GM20000 (cell line): Measurements from ENCODE around the gene AMOTL2.

Source experiments
- DNase-seq: peaks from one replicate; pipeline ENCODE4 v3.0.0; 2012; ENCODE audit warnings: low spot score
- TF ChIP-seq, protein P1 (sequence below): IDR thresholded peaks from 2 replicates; pipeline ENCODE4 v1.5.1; 2012; ENCODE audit warnings: mild to moderate bottlenecking, control low read depth; ENCODE audit errors: extremely low read depth, missing control alignments

AMOTL2 gene

GRCh38 chr3:134369861-134370596 is 4.2 kb downstream of the AMOTL2 start:
- TF ChIP-seq, protein P1, sequence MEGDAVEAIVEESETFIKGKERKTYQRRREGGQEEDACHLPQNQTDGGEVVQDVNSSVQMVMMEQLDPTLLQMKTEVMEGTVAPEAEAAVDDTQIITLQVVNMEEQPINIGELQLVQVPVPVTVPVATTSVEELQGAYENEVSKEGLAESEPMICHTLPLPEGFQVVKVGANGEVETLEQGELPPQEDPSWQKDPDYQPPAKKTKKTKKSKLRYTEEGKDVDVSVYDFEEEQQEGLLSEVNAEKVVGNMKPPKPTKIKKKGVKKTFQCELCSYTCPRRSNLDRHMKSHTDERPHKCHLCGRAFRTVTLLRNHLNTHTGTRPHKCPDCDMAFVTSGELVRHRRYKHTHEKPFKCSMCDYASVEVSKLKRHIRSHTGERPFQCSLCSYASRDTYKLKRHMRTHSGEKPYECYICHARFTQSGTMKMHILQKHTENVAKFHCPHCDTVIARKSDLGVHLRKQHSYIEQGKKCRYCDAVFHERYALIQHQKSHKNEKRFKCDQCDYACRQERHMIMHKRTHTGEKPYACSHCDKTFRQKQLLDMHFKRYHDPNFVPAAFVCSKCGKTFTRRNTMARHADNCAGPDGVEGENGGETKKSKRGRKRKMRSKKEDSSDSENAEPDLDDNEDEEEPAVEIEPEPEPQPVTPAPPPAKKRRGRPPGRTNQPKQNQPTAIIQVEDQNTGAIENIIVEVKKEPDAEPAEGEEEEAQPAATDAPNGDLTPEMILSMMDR, result no peak
- DNase-seq, result no peak

DNA sequence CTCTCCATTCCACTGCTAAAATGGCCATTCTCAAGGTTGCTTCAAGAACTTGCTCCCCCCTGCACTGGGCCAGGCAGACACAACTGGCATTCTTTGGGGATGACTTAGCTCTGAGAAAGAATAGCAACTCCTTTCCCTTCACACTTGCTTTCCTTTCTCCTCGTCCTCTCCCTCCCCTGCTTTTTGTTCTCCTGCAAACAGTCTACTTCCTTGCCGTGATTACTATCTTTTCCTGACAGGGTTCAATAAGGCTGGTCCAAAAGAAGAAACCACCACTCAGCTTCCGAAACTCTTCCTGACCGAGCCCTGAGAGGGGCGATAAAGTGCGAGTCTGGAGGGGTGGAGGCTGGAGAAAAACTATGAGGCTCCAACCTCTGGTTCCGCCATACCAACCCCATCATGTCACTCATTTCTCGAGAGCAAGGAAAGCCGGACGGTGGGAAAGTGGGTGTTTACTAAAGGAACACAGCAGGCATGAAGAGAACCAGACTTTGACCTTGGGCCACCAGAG is 5.0 kb downstream of the AMOTL2 start:
- TF ChIP-seq, protein P1, result no peak
- no peak for DNase-seq

DNA sequence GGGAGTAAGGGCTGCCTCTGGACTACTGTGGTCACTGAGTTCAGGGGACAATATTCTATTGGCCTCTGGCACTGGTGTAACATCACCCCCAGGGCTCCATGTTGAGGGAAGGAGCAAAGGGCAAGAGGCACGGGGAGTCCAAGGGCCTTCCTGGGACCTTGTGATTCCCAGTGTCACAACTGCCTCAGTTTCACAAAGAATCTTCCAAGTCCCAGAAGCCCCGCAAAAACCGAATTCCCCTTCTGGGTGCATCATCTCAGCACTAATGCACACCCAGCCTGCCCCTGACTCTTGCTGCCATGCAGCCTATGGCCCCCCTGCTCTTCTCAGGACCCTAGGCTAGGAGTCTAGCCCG is 5.5 kb downstream of the AMOTL2 start:
- no peak for DNase-seq
- TF ChIP-seq, protein P1, result no peak

GRCh38 chr3:134367869-134368750 is 6.1 kb downstream of the AMOTL2 start:
- TF ChIP-seq, protein P1, result no peak
- DNase-seq, result no peak

DNA sequence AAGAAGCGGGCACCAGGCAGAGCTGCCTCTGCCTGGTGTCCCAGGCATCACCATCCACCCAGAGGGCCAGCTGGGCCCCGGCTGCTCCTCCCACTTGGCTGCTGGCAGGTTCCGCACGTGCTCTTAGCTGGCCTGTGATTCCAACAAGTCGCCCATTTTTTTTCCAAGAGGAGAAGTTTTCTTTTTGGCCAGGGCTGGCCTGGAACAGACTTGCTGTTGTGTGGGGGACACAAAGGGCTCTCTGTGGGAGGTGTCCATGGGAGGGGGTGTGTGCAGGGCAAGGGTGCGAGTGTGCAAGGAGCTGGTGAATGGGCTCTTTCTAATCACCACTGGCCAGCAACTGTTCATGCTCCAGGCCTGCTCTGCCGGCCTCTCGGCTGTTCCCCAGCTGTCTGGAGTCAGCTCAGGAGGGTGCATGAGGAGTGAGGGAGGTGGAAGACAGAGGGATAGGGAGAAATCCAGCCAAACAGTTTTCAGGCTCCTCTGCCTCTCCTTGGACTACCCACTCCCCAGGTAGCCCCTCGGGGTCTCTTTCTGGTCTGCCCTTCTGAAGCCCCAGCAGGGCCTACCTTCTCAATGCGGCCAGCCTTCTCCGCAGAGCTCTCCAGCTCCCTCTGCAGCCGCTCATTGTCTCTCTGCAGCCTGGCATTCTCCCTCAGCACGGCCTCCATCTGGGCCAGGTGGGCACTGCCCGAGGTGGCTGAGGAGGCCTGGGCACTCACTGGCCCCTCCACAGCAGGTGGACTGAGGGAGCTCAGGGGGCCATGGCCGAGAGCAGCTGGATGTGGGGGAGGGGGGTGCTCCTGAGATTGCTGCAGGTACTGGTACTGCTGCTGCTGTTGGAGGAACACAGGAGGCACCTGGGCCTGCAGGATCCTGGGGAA is 7.1 kb downstream of the AMOTL2 start:
- DNase-seq, result no peak
- TF ChIP-seq, protein P1, result no peak

DNA sequence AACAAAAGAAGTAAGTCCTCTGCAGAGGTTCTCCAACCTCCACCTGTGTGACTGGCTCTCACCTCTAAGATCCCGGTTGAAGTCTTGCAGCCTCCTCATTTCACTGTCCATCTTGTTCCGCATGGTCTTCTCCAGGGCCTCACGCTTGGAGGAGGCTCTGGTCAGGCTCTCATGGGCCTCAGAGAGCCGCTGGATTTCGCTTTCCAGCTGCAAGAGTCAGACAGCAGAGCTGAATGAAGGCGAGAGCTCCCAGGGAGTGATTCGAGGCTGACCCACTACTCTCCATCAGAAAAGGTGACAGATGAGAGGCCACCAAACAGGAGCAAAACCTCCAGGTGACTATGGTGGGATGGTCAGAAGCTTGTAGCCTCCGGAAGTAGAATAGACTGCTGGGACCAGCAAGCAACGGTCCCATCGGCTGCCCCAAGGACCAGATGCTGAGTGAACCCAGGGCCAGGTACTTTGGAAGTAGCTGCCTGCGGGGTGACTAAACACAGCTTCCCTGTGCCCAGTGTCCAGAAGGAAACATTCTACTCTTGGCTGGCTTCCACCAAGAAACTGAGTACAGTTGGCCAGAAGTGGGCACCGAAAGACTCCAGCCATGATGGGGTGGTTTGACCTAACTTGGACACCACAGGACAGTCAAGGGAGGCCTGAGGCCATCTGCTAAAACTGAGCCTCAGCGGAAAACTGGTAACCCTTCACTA is 7.9 kb downstream of the AMOTL2 start:
- TF ChIP-seq, protein P1, result no peak
- no peak for DNase-seq
